Measurements from ENCODE around the gene TBK1. TPM values are rescaled to one million over a fixed set of nuclear protein-coding genes. Genes with fewer than 3 reads are reported as not detected.

TBK1 gene
- total RNA-seq, 1 donor from 2014 or later: 11.5 TPM

- no peak for DNase-seq
- Histone ChIP-seq H3K9me3 (replicated peaks) (no peaks in the 10 kb centered on the region), H3K4me1 (peaks cover 5% of the 10 kb centered on the region), H3K27ac (replicated peaks) (peak overlapping the region; percentile 6), H3K27me3 (ENCODE audit: low read depth) (no peaks in the 10 kb centered on the region), H3K4me3 (no peak overlapping the region), H3K36me3 (peaks cover 100% of the 10 kb centered on the region)
- TF ChIP-seq CTCF (IDR thresholded peaks at IDR 0.05; ENCODE audit: borderline replicate concordance): no peak
- intact Hi-C loops (cut with micrococcal nuclease): no loop called here
These were observed 32.2 kb upstream of the TBK1 start for GRCh38 chr12:64419696-64420095.

GRCh38 chr12:64427988-64428387, 23.9 kb upstream of the TBK1 start:
- no peaks in the 10 kb centered on the region for H3K9me3 ChIP-seq (replicated peaks)
- H3K27ac ChIP-seq (replicated peaks): no peak overlapping the region
- TF ChIP-seq CTCF (IDR thresholded peaks at IDR 0.05; ENCODE audit: borderline replicate concordance): no peak
- no peak for DNase-seq
- H3K4me3 ChIP-seq: no peak overlapping the region
- H3K4me1 ChIP-seq: no peaks in the 10 kb centered on the region
- no peaks in the 10 kb centered on the region for H3K27me3 ChIP-seq (ENCODE audit: low read depth)
- intact Hi-C loops (cut with micrococcal nuclease): no loop called here
- H3K36me3 ChIP-seq: peaks cover 100% of the 10 kb centered on the region

- TF ChIP-seq CTCF (IDR thresholded peaks at IDR 0.05; ENCODE audit: borderline replicate concordance): no peak
- Histone ChIP-seq H3K36me3 (peaks cover 100% of the 10 kb centered on the region), H3K4me3 (no peak overlapping the region), H3K9me3 (replicated peaks) (no peaks in the 10 kb centered on the region), H3K27ac (replicated peaks) (no peak overlapping the region), H3K4me1 (no peaks in the 10 kb centered on the region), H3K27me3 (ENCODE audit: low read depth) (no peaks in the 10 kb centered on the region)
- DNase-seq: no peak
- intact Hi-C loops (cut with micrococcal nuclease): no loop called here
These were observed 23.0 kb upstream of the TBK1 start for GRCh38 chr12:64428956-64429355.

GRCh38 chr12:64430886-64431285, 21.0 kb upstream of the TBK1 start:
- no peak for TF ChIP-seq CTCF (IDR thresholded peaks at IDR 0.05; ENCODE audit: borderline replicate concordance)
- H3K4me3 ChIP-seq: no peak overlapping the region
- H3K4me1 ChIP-seq: no peaks in the 10 kb centered on the region
- no peaks in the 10 kb centered on the region for H3K27me3 ChIP-seq (ENCODE audit: low read depth)
- H3K9me3 ChIP-seq (replicated peaks): no peaks in the 10 kb centered on the region
- peaks cover 100% of the 10 kb centered on the region for H3K36me3 ChIP-seq
- H3K27ac ChIP-seq (replicated peaks): no peak overlapping the region
- intact Hi-C loops (cut with micrococcal nuclease): loop anchor here (10.0 kb wide), 1 partner anchor 54 kb away; no protein-coding TSS in a partner anchor
- DNase-seq: no peak

- Histone ChIP-seq H3K4me3 (no peak overlapping the region), H3K27ac (replicated peaks) (no peak overlapping the region), H3K9me3 (replicated peaks) (no peaks in the 10 kb centered on the region), H3K36me3 (peaks cover 100% of the 10 kb centered on the region), H3K4me1 (no peaks in the 10 kb centered on the region), H3K27me3 (ENCODE audit: low read depth) (no peaks in the 10 kb centered on the region)
- TF ChIP-seq CTCF (IDR thresholded peaks at IDR 0.05; ENCODE audit: borderline replicate concordance): no peak
- no peak for DNase-seq
- intact Hi-C loops (cut with micrococcal nuclease): loop anchor here (10.0 kb wide), 1 partner anchor 53 kb away; no protein-coding TSS in a partner anchor
These were observed 20.1 kb upstream of the TBK1 start for GRCh38 chr12:64431791-64432190.
